ENCODE results near the gene MPST. TPM values are rescaled to one million over a fixed set of nuclear protein-coding genes. Genes with fewer than 3 reads are reported as not detected.
A peak's percentile ranks its signal among the peaks of the same experiment; 100 is the strongest.

MPST gene
- total and polyA plus RNA-seq, 8 donors, result 46.4 to 161 (median 51.6) TPM

DNA sequence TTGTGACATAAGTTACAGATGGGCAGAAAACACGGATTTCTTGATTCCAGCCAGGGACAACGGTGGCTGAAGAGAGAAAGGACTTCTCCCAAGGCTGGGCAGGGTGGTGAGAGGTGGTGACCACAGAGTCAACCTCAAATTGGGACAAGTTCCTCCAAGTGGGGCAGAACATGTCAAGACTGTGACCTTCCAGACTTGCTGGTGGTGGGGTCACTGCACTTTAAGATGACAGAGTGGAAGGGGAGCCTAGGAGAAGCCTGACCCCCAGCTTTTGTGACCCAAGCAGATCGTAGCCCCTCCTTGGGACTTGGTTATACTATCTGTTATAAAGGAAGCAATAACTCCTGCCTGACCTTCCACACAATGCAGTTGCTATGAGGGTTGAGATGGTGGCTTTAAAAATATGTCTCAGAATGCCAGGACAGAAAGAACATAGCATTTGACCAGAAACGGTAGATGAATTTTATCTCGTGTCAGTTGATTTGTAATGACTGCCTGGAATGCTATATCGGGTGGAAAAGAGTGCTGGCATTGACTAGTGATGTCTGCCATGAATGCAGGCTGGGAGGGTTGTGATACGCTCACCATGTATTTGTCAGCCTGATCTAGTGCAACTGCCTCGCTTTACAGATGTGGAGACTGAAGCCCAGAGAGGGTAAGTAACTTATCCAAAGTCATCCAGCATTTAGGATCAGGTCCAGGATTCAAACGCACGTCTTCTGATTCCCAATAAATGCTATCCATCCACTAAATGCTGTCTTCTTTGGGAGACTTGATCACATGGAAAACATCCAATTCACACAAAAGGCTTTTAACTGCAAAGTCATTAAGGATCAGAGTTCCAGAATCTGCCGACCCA, 18.6 kb upstream of the MPST start:
- 57 to 69% methylated on average over 11 of the region's 11 CpGs for WGBS, 2 donors
- Histone ChIP-seq H3K36me3 (no peaks in the 10 kb centered on the region), H3K9me3 (no peaks in the 10 kb centered on the region), H3K27me3 (no peaks in the 10 kb centered on the region), H3K4me1 (no peaks in the 10 kb centered on the region), H3K4me3 (no peak overlapping the region), H3K27ac (no peak overlapping the region)
- FAIRE-seq, result no peak
- ATAC-seq, result no peak
- TF ChIP-seq, protein P1, sequence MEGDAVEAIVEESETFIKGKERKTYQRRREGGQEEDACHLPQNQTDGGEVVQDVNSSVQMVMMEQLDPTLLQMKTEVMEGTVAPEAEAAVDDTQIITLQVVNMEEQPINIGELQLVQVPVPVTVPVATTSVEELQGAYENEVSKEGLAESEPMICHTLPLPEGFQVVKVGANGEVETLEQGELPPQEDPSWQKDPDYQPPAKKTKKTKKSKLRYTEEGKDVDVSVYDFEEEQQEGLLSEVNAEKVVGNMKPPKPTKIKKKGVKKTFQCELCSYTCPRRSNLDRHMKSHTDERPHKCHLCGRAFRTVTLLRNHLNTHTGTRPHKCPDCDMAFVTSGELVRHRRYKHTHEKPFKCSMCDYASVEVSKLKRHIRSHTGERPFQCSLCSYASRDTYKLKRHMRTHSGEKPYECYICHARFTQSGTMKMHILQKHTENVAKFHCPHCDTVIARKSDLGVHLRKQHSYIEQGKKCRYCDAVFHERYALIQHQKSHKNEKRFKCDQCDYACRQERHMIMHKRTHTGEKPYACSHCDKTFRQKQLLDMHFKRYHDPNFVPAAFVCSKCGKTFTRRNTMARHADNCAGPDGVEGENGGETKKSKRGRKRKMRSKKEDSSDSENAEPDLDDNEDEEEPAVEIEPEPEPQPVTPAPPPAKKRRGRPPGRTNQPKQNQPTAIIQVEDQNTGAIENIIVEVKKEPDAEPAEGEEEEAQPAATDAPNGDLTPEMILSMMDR (IDR thresholded peaks at IDR 0.05), result no peak
- intact Hi-C loops (cut with DNase I), result no loop called here
- no peak for DNase-seq

DNA sequence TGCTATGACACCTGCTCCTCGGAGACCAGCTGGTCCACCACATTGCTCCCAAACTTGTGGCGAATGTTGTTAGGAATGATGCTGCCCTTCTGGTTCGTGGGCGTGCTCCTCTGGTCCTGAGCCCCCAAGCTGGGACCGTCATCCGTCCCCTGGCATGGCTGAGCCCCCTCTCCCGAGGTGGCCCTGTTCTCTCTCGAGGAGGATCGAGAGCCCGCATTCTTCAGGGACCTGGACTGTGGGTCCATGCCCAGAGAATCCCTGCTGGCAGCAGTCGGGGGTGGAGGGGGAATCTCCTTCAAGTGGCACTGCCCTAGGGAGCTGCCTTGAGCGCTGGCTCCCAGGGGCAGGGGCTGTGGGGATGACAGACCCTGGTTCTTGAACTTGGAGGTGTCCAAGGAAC, 17.7 kb upstream of the MPST start:
- 64 to 78% methylated on average over 12 of the region's 12 CpGs for WGBS, 2 donors
- intact Hi-C loops (cut with DNase I), result no loop called here
- H3K27me3 ChIP-seq, result no peaks in the 10 kb centered on the region

DNA sequence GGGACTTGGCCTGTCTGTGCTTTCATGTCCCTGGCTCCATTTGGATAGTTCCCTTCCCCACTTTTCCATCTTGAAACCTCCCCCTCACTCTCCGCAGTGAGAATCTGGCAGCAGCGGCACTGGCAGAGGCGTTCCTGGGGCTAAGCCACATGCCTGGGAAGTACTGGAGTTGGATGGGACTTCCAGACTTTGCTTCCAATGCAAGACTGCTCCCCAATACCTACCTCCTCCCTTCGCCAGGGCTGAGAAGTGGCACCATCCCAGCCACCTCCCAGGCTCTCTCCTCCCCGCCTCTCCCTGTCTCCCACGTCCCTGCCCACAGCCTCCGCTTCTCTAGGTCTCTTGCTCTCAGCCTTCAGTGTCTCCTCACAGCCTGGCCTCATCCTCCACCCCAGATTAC, 16.9 kb upstream of the MPST start:
- intact Hi-C loops (cut with DNase I), result no loop called here
- ATAC-seq (no peak), FAIRE-seq (no peak), DNase-seq (no peak)
- H3K27ac ChIP-seq, result no peak overlapping the region
- H3K27me3 ChIP-seq, result no peaks in the 10 kb centered on the region
- no peak overlapping the region for H3K4me3 ChIP-seq
- H3K36me3 ChIP-seq, result no peaks in the 10 kb centered on the region
- no peaks in the 10 kb centered on the region for H3K4me1 ChIP-seq
- TF ChIP-seq, protein P1 (IDR thresholded peaks at IDR 0.05), result no peak
- no peaks in the 10 kb centered on the region for H3K9me3 ChIP-seq
- WGBS, 2 donors, result 84 to 93% methylated on average over 7 of the region's 7 CpGs

More for the DNA sequence above, 17.7 kb upstream of the MPST start:
- H3K9me3 ChIP-seq, result no peaks in the 10 kb centered on the region
- no peak overlapping the region for H3K4me3 ChIP-seq
- H3K36me3 ChIP-seq, result no peaks in the 10 kb centered on the region
- no peak overlapping the region for H3K27ac ChIP-seq
- H3K4me1 ChIP-seq, result no peaks in the 10 kb centered on the region
- FAIRE-seq, result no peak
- DNase-seq, result no peak
- no peak for ATAC-seq
- TF ChIP-seq, protein P1 (IDR thresholded peaks at IDR 0.05), result no peak

DNA sequence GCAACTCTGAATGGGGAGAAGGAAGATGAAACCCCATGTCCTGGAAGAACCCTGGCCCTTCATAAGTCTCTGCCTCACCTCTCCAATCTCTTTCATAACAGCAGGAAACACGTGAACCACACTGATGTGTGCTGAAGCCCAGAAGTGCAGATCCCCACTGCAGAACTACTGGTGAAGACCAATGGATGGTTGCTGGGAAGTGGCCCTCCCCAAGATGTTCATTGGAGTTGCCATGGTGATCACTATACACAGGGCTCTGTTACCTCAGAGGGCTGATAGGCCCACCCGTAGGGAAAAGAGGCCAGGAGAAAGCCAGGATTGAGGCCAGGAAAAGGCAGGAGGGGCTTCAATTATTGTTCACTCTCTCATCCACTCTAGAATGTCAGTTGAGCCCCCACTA, 11.9 kb upstream of the MPST start:
- H3K27ac ChIP-seq, result no peak overlapping the region
- H3K27me3 ChIP-seq, result no peaks in the 10 kb centered on the region
- ATAC-seq, result no peak
- intact Hi-C loops (cut with DNase I), result no loop called here
- TF ChIP-seq, protein P1 (IDR thresholded peaks at IDR 0.05), result no peak
- H3K4me1 ChIP-seq, result peaks cover 0 to 7% (median 4%) of the 10 kb centered on the region in 3 donors
- no peak overlapping the region for H3K4me3 ChIP-seq
- 50 to 57% methylated on average over 2 of the region's 2 CpGs for WGBS, 2 donors
- H3K36me3 ChIP-seq, result no peaks in the 10 kb centered on the region
- DNase-seq, result no peak
- FAIRE-seq, result no peak
- H3K9me3 ChIP-seq, result no peaks in the 10 kb centered on the region

DNA sequence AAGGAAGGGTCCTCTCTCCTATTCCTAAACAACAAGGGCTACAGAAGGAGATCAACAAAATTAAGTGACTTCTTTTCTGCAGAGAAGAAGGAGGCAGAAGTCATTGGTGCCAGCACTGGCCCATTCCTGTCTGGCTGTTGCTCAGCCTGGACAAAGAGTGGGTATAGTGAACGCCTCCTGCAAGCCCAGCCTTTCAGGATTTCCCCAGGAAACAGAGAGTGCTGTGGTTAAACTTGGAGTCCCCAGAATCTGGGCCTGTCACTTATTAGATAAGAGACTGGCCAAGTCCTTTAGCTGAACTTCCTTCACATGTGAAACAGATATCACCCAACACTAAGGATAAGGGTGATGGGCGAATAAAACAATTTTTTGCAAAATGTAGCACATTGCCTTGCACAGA, 11.2 kb upstream of the MPST start:
- DNase-seq, result no peak
- TF ChIP-seq, protein P1 (IDR thresholded peaks at IDR 0.05), result no peak
- H3K36me3 ChIP-seq, result no peaks in the 10 kb centered on the region
- H3K27ac ChIP-seq, result no peak overlapping the region
- no peak overlapping the region for H3K4me3 ChIP-seq
- no peak for FAIRE-seq
- ATAC-seq, result peak in 1 of 4 donors; percentile 37
- peaks cover 0 to 7% (median 5%) of the 10 kb centered on the region in 3 donors for H3K4me1 ChIP-seq
- H3K9me3 ChIP-seq, result no peaks in the 10 kb centered on the region
- WGBS, 2 donors, result 73 to 80% methylated on average over 2 of the region's 2 CpGs
- no peaks in the 10 kb centered on the region for H3K27me3 ChIP-seq
- intact Hi-C loops (cut with DNase I), result no loop called here

Measured in pancreas (tissue), 10 donors.